Thymus (tissue), 11 donors: ENCODE measurements around the gene LGALS3BP. TPM values are rescaled to one million over a fixed set of nuclear protein-coding genes. Genes with fewer than 3 reads are reported as not detected.
"Not testable (repeated sequence)": the region's sequence is repeated elsewhere in the genome, so short reads cannot be mapped to it uniquely, and the experiment has no call there.

Experiments used
- DNase-seq, 9 donors: peaks; one replicate each; pipeline ENCODE4 v3.0.0-alpha.2; 2013; ENCODE audit warnings: low spot score in 9 of 9, low read depth in 6 of 9, missing footprints in 1 of 9
- H3K27ac ChIP-seq, 2 donors: one replicate each; pipeline ENCODE4 v1.5.1; 2013; ENCODE audit warnings: control low read depth in 1 of 2, low read depth in 1 of 2, low read length in 1 of 2, mild to moderate bottlenecking in 1 of 2, moderate library complexity in 1 of 2
- H3K27me3 ChIP-seq, 2 donors: one replicate each; pipeline ENCODE4 v1.5.1; 2013; ENCODE audit warnings: low read length in 1 of 2; ENCODE audit not compliant: control insufficient read depth in 2 of 2, insufficient read depth in 1 of 2
- H3K36me3 ChIP-seq, 2 donors: one replicate each; pipeline ENCODE4 v1.5.1; 2013; ENCODE audit warnings: low read length in 1 of 2, mild to moderate bottlenecking in 1 of 2, moderate library complexity in 1 of 2; ENCODE audit not compliant: control insufficient read depth in 2 of 2, insufficient read depth in 2 of 2
- H3K4me1 ChIP-seq, 2 donors: one replicate each; pipeline ENCODE4 v1.5.1; 2013; ENCODE audit warnings: low read length in 2 of 2; ENCODE audit not compliant: control insufficient read depth in 2 of 2, insufficient read depth in 2 of 2
- H3K4me3 ChIP-seq, 2 donors: one replicate each; pipeline ENCODE4 v1.5.1; 2013; ENCODE audit warnings: low read length in 2 of 2, control low read depth in 1 of 2, mild to moderate bottlenecking in 1 of 2
- H3K9me3 ChIP-seq, 2 donors: one replicate each; pipeline ENCODE4 v1.5.1; 2013; ENCODE audit warnings: low read length in 1 of 2, mild to moderate bottlenecking in 1 of 2; ENCODE audit not compliant: control insufficient read depth in 2 of 2, insufficient read depth in 1 of 2
- WGBS: extraction: QIAGEN DNeasy Blood & Tissue Kit; methylation state at CpG from one replicate; pipeline ENCODE4 v1.1.7; 2013; 5-methylcytosine and 5-hydroxymethylcytosine counted together
- polyA plus RNA-seq: library from polyadenylated mRNA; stranded (reverse); fragments of 200-250 nt; gene quantifications from one replicate; pipeline ENCODE4 v1.2.3, GENCODE V29; 2013
- total RNA-seq: library from RNA; stranded (reverse); fragments of 120-200 nt; gene quantifications from one replicate; pipeline ENCODE4 v1.2.4, GENCODE V29; 2013
- donor health status: healthy.

The LGALS3BP gene
- total and polyA plus RNA-seq, 2 donors = 66.1 to 81.3 TPM

DNA sequence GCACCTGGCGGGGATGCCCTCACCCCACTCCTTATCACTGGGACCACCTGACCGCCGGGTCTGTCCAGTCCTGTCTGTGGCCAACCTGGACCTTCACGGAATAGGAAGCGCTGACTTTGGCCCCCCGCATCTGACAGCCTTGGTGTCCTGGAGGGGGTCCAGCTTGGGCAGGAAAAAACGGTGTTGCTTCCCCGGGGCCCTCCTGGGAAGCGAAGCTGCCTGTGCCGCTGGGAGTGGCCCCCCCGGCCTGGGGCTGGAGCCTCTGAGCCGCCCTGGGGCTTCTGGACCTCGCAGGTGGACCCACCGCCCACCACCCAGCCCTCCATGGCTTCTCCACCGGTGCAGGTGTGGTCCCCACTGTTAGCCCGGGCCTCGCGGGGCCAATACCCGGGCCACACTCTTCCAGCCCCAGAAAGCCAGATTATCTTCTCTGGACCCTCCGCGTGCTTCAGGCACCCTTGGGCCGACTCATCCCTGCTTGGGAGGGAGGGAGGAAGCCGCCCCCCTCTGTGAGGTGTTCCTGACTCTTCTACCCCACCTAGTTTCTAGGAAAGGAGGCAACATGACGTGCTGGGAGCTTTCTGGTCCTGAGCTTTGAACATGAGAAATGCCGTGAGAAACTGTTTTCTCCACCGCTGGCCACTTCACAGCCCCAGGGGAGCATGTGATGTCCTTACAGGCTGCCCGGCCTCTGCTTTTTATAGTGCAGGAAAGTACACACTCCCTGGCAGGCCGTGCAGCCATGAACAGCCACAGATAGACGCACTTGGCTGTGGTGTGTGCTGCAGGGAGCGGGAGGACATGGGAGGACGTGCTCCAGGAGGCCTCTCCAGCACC is 45.4 kb upstream of the LGALS3BP start:
- no peaks in the 10 kb centered on the region for H3K36me3 ChIP-seq
- peaks cover 11 to 28% of the 10 kb centered on the region in 2 donors for H3K4me1 ChIP-seq
- H3K27ac ChIP-seq = no peak overlapping the region
- 79% methylated on average over 31 of the region's 31 CpGs for WGBS
- peak overlapping the region in 1 of 2 donors; percentile 62 for H3K4me3 ChIP-seq
- peaks cover 2 to 98% of the 10 kb centered on the region in 2 donors for H3K27me3 ChIP-seq
- H3K9me3 ChIP-seq = no peaks in the 10 kb centered on the region
- no peak for DNase-seq

DNA sequence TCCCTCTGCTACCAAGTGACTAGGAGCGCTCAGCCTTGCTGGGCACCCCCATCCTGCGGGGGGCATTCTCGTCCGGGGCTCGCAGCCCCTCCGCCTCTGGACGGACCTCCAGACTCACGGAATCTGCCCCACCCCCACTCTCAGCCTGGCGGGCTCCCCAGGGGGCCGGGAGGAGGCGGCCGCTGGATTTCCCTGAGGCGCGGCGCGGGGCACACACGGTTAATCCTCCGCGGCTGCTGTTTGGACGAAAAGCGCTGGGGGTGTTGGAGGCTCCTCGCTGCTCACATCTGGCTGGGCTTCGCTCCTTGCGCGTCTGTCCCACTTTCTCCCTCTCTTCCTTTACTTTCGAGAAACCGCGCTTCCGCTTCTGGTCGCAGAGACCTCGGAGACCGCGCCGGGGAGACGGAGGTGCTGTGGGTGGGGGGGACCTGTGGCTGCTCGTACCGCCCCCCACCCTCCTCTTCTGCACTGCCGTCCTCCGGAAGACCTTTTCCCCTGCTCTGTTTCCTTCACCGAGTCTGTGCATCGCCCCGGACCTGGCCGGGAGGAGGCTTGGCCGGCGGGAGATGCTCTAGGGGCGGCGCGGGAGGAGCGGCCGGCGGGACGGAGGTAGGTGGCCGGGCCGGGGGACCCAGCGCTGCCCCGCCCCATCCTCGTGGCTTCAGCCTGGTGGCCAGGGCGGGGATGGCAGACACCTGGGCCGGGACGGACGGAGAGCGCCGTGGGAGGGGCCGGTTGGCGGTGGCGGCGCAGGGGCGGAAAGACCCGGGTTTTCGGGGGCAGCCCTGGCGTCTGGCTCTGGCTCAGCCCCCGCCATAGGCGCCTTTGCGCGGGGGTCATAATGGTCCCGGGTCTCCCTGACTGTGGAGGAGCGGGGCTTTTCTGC is 44.4 kb upstream of the LGALS3BP start, which contains the start of gene C1QTNF1:
C1QTNF1 (plus strand) TSS at position 284 of the 886 bp plus-strand sequence. CDS start 19,800 bp downstream, outside the sequence.
- peak in 4 of 9 donors; percentile 45 to 76 (median 58) for DNase-seq
- Histone ChIP-seq H3K36me3 (no peaks in the 10 kb centered on the region), H3K9me3 (no peaks in the 10 kb centered on the region), H3K4me3 (peak within 1 kb of the TSS; percentile 44 to 62), H3K27ac (peak within 1 kb of the TSS in 1 of 2 donors; percentile 52), H3K27me3 (peaks cover 2 to 94% of the 10 kb centered on the region in 2 donors), H3K4me1 (peaks cover 11 to 28% of the 10 kb centered on the region in 2 donors)
- WGBS = 2% methylated on average over 77 of the region's 77 CpGs

DNA sequence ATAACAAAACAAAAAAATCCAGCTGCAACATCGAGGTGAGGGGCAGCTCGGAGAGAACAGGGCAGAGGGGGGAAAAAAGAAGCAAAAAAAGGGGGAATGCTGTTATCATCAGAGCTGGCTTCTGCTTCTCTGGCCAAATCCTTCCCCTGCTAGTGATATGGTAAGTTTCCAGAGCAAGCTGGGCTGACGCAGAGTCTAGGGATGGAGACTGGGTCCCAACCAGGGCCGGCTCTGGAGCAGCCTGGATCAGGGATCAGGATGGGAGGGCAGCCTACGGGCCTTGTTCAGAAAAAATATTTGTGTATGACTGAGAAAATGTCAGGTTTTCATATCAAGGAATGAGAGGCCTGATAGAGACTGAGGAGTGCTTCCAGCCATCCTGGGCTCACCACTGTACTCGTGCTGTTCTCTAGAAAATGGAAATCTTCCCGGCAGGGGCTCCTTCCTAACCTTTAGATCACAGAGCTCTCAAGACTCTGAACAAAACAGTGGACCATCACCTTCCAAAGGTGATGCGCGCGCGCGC is 43.5 kb upstream of the LGALS3BP start:
- Histone ChIP-seq H3K9me3 (no peaks in the 10 kb centered on the region), H3K27ac (no peak overlapping the region), H3K4me3 (no peak overlapping the region), H3K36me3 (no peaks in the 10 kb centered on the region), H3K27me3 (peaks cover 2 to 86% of the 10 kb centered on the region in 2 donors), H3K4me1 (peaks cover 11 to 28% of the 10 kb centered on the region in 2 donors)
- 90% methylated on average over 12 of the region's 12 CpGs for WGBS
- no peak for DNase-seq

DNA sequence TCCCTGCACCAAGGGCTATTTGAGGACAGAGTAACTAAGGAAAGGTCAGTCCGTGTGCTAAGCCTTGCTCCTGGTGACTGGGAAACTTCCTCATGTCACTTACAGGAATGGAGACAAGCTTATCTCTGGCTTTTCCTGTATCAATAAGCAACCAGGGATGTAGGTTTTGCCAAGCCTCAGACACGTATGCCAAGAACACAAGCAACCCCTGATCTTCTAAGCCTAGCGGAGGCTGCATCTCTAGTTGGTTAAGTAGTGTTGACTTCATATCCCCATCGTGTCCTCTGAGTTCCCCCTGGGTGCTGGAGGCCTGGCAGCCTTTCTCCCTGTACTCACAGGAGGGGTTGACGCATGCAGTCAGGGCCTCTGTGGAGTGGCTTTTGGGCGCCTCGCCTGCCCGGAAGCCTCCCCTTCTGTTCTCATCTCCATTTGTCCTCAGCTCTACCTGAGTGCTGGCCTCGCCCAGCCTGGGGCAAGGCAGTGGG is 42.8 kb upstream of the LGALS3BP start:
- 96% methylated on average over 9 of the region's 9 CpGs for WGBS
- H3K9me3 ChIP-seq = no peaks in the 10 kb centered on the region
- H3K4me3 ChIP-seq = no peak overlapping the region
- no peaks in the 10 kb centered on the region for H3K36me3 ChIP-seq
- peaks cover 2 to 79% of the 10 kb centered on the region in 2 donors for H3K27me3 ChIP-seq
- no peak overlapping the region for H3K27ac ChIP-seq
- H3K4me1 ChIP-seq = peaks cover 11 to 25% of the 10 kb centered on the region in 2 donors
- DNase-seq = no peak

DNA sequence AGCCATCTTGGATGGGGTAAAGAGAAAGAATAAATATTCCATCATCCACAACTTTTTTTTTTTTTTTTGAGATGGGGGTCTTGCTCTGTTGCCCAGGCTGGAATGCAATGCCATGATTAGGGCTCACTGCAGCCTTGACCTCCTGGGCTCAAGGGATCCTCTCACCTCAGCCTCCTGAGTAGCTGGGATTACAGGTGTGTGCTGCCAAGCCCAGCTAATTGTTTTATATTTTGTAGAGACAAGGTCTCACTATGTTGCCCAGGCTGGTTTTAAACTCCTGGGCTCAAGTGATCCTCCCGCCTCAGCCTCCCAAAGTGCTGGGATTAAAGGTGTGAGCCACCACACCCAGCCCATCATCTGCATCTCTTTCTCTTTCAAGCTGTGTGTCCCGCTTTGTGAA is 42.2 kb upstream of the LGALS3BP start:
- H3K9me3 ChIP-seq, H3K27ac ChIP-seq, H3K4me3 ChIP-seq, DNase-seq, H3K36me3 ChIP-seq: not testable (repeated sequence)
- peaks cover 2 to 72% of the 10 kb centered on the region in 2 donors for H3K27me3 ChIP-seq
- peaks cover 11 to 21% of the 10 kb centered on the region in 2 donors for H3K4me1 ChIP-seq
- 93% methylated on average over 2 of the region's 2 CpGs for WGBS

DNA sequence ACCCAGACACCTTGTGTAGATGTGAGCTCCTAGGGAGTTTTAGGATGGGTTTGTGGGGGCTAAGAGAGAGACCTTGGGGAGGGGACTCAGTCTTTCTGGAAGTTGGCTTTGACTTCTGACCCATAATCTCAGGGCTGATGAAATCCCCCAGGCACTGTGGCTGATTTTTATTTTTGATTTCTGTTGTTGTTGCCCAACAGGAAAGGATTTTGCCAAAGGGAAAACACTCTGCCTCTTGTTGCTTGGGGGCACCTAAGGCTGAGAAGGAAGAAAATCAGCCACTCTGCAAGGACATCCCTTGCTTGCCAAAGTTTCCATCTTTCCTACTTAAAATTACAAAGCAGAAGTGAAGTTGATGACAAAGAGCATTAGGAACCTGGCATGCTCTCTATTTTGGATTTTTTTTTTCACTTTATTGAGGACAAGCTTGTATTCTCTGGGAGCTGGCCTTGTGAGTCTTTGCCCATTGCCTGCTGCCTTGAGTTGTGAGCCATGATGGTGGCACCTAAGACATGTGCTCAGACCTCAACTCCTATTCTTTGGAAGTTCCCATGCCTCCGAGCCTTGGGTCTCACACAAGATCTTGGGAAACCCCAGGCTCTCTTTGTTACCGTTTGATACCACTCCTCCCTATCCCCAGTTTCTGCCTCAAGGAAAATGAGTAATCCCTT is 41.0 kb upstream of the LGALS3BP start:
- Histone ChIP-seq H3K4me1 (peaks cover 11 to 21% of the 10 kb centered on the region in 2 donors), H3K36me3 (no peaks in the 10 kb centered on the region), H3K9me3 (peaks cover 0 to under 1% of the 10 kb centered on the region in 2 donors), H3K27ac (no peak overlapping the region), H3K27me3 (peaks cover 2 to 61% of the 10 kb centered on the region in 2 donors), H3K4me3 (no peak overlapping the region)
- DNase-seq = no peak
- 95% methylated on average over 2 of the region's 2 CpGs for WGBS

DNA sequence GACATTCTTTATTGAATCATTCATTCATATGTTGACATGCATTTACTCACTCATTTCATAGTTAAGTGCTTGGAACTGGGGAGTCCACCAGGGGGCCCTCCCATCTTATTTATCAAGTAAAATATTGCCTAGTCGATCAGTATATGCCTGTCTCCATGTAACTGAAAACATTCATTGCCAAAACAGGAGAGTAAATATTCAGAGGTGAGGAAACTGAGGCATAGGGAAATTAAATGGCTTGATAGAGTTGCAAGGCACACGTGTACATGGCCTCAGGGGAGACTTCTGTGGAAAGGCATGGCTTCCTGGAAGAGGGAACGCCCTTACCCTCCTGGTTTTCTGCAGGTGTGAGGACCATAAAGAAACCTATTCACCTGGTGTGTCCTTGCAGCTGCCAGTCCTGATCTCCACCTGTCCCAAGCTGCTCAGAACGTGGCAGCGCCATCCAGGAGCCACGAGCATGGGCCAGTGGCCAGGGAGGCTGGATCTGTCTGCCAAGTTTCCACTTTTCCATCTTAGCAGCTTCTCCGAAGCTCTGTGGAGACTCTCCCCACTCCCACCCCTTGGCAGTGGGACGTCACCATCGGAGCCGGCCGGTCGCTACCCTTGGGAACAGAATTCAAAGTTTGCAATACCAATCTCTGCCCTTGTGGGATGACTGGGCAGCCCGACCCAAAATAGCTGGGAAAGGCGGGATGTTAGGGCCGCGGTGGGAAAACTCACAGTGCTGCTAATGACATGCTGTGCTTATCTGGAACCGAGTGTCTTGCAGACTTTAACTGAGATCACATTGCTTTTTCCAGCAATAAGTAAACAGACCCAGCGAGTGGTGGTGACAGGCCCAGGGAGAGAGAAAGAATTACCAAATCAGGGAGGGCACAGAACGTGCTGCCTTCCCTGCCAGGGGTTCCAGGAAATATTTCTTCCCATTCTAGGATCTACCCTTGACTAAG is 40.2 kb upstream of the LGALS3BP start:
- H3K9me3 ChIP-seq = peaks cover 0 to 4% of the 10 kb centered on the region in 2 donors
- H3K27me3 ChIP-seq = peaks cover 0 to 52% of the 10 kb centered on the region in 2 donors
- WGBS = 81% methylated on average over 19 of the region's 19 CpGs
- H3K27ac ChIP-seq = peak overlapping the region in 1 of 2 donors; percentile 40
- peak in 5 of 9 donors; percentile 26 to 74 (median 52) for DNase-seq
- peaks cover 11 to 16% of the 10 kb centered on the region in 2 donors for H3K4me1 ChIP-seq
- no peaks in the 10 kb centered on the region for H3K36me3 ChIP-seq
- H3K4me3 ChIP-seq = no peak overlapping the region
